ES-I3 (cell line): ENCODE results near the gene CD99.
A peak's percentile ranks its signal among the peaks of the same experiment; 100 is the strongest.
"Not testable (repeated sequence)": the region's sequence is repeated elsewhere in the genome, so short reads cannot be mapped to it uniquely, and the experiment has no call there.

ENCODE experiments used
- H3K36me3 ChIP-seq: 2 replicates; pipeline ENCODE4 v1.6.1; 2013; ENCODE audit warnings: mild to moderate bottlenecking, low read length, control low read depth, moderate library complexity; ENCODE audit not compliant: insufficient read depth
- H3K4me1 ChIP-seq: 2 replicates; pipeline ENCODE4 v1.6.1; 2013; ENCODE audit warnings: mild to moderate bottlenecking, control low read depth, low read length; ENCODE audit not compliant: insufficient read depth
- H3K9ac ChIP-seq: 2 replicates; pipeline ENCODE4 v1.6.1; 2013; ENCODE audit warnings: low read depth, mild to moderate bottlenecking, low read length, moderate library complexity
- H3K9me3 ChIP-seq: 2 replicates; pipeline ENCODE4 v1.6.1; 2013; ENCODE audit warnings: mild to moderate bottlenecking, low read length, moderate library complexity; ENCODE audit not compliant: control insufficient read depth, insufficient read depth

CD99 gene

DNA sequence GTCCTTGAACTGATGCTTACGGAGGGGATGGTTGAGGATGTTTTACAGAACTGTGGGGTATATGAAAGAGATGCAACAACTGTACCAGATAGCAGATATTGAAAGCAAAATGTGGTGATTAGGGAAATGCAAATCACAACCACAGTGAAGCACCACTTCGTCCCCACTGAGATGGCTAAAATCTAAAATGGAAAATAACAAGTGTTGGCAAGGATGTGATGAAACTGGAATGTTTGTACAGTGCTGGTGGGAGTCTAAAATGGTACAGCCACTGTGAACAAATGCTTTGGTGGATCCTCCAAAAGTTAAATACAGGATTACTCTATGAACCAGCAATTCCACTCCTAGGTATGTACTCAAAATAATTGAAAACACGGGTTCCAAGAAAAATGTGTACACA, 83.7 kb downstream of the CD99 start:
- Histone ChIP-seq H3K9me3 (peaks cover 4% of the 10 kb centered on the region; the same call in 1 of the 2 replicates), H3K36me3 (no peaks in the 10 kb centered on the region; the same call in 1 of the 2 replicates), H3K4me1 (no peaks in the 10 kb centered on the region), H3K9ac (no peak overlapping the region)

DNA sequence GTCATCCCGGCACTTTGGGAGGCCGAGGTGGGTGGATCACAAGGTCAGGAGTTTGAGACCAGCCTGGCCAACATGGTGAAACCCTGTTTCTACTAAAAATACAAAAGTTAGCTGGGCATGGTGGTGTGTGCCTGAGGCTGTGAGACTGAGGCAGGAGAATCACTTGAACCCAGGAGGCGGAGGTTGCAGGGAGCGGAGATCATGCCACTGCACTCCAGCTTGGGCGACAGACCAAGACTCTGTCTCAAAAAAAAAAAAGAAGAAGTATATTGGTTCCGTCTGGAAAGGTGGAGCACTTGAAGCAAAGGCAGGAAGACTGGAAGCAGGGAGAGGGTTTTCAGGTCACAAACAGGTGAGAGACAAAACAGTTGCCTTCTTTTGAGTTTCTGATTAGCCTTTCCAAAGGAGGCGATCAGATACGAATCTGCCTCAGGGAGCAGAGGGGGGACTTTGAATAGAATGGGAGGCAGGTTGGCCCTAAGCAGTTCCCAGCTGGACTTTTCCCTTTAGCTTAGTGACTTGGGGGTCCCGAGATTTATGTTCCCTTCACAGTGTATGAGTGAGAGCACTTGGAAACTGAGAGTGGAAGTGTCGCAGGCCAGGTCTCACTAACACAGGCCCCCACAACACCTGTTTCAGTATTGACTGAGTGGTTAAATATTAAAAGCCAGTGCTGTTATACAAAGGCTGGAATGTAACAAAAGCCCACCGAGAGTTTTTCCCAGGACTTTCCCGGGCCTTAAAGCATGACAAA, 89.6 kb downstream of the CD99 start:
- Histone ChIP-seq H3K4me1 (peaks cover 41% of the 10 kb centered on the region), H3K9ac (peak overlapping the region; percentile 10; the same call in 1 of the 2 replicates)
- H3K36me3 ChIP-seq, H3K9me3 ChIP-seq: not testable (repeated sequence)

DNA sequence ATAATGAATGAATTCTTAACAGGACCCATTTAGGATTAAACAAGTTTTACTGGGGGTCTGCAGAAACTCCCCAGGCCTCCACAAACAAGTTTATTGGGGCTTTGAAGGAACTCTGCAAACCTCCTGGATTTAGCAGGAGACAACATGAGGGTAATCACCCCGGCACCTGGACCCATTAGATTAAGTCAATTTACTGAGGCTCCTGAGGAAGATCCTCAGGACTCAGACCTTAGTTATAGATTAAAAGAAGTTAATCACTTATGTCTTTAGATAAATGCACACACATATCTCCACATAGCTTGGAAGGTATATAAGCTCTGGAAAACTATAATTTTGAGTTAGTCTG, 90.1 kb downstream of the CD99 start:
- peaks cover 41% of the 10 kb centered on the region for H3K4me1 ChIP-seq
- H3K9me3 ChIP-seq, result no peaks in the 10 kb centered on the region
- H3K9ac ChIP-seq, result no peak overlapping the region
- no peaks in the 10 kb centered on the region for H3K36me3 ChIP-seq

DNA sequence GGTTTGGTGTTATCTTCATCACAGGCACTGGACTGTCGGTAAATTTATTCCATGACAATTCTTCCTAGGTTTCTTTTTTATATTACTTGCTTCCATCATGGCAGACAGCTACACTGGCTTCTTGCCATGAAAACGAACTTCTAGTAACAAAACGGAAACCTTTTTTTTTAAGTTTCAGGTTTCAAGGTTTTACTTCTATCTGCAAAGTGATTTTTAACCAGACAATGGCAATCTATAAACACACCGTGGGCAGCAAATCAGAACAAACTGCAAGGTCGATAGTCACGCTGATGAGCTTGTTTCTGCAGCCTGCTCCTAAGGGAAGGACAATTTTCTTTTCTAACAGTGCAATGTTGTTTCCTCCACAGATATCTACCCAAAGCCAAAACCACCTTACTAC, 90.6 kb downstream of the CD99 start:
- Histone ChIP-seq H3K9ac (no peak overlapping the region), H3K9me3 (no peaks in the 10 kb centered on the region), H3K36me3 (no peaks in the 10 kb centered on the region), H3K4me1 (peaks cover 41% of the 10 kb centered on the region)

DNA sequence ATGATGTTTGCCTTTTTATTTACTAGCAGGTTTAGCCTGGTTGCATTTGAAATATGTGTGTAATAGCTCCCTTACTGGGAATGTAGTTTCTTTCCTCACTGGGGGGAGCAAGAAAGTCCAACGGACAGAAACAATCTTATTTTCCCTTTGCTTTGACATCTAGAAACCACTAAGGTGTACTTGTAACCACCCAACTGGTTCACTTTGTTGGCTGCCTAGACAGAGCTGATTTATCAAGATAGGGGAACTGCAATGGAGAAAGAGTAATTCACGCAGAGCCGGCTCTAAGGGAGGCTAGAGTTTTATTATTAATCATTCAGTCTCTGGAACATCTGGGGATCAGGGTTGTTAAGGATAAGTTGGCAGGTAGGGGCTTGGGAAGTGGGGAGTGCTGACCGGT, 91.1 kb downstream of the CD99 start:
- no peaks in the 10 kb centered on the region for H3K9me3 ChIP-seq
- peaks cover 41% of the 10 kb centered on the region for H3K4me1 ChIP-seq
- H3K36me3 ChIP-seq, result no peaks in the 10 kb centered on the region
- no peak overlapping the region for H3K9ac ChIP-seq

DNA sequence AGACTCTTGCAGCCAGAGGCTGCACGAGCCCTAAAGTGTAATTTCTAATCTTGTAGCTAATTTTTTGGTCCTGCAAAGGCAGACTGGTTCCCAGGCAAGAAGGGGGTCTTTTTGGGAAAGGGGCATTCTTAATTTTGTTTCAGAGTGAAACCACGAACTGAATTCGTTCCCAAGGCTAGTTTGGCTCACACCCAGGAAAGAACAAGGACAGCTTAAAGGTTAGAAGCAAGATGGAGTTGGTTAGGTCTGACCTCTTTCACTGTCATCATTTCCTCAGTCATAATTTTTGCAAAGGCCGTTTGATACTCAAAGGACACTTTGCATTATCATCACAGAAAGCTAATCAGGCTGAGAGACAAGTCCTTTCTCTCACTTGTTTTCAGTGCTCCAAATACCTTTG, 91.7 kb downstream of the CD99 start:
- H3K36me3 ChIP-seq, result no peaks in the 10 kb centered on the region
- peaks cover 41% of the 10 kb centered on the region for H3K4me1 ChIP-seq
- H3K9ac ChIP-seq, result no peak overlapping the region

DNA sequence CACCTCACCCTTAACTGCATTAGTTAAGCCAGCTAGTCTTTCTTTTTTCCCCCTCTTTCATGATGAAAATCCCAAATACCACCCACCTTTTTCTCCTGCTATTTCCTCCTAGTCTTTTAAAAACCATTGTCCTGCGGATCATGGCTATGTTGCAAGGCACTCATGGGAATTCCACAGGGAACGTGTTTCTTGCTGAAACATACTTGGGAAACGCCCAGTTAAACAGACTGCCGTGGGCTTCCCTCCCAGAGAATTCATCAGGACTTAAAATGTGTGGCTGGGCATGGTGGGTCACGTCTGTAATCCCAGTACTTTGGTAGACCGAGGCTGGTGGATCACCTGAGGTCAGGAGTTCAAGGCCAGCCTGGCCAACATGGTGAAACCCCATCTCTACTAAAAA, 92.9 kb downstream of the CD99 start:
- Histone ChIP-seq H3K9ac (no peak overlapping the region), H3K4me1 (peaks cover 41% of the 10 kb centered on the region), H3K36me3 (no peaks in the 10 kb centered on the region), H3K9me3 (no peaks in the 10 kb centered on the region)

More for the DNA sequence above, 91.7 kb downstream of the CD99 start:
- H3K9me3 ChIP-seq, result no peaks in the 10 kb centered on the region

DNA sequence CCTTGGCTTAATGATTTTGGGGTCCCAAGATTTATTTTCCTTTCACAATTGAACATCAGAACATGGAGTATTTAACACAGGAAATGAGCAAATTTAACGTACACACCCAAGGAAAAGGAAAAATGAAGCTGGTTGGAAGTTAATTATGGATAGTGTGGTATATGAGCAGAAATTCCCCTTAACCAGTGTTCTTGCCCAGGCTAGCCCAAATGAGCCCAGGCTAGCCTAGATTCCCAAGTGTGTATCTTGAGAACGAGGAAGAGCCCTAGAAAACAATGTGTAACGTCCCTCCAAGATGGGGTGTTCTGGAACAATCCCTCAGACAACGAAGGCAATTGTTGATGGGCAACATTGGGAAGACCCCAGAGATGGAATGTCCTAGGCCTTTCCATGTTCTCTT, 94.4 kb downstream of the CD99 start:
- no peaks in the 10 kb centered on the region for H3K9me3 ChIP-seq
- no peak overlapping the region for H3K9ac ChIP-seq
- H3K36me3 ChIP-seq, result no peaks in the 10 kb centered on the region
- peaks cover 41% of the 10 kb centered on the region for H3K4me1 ChIP-seq

DNA sequence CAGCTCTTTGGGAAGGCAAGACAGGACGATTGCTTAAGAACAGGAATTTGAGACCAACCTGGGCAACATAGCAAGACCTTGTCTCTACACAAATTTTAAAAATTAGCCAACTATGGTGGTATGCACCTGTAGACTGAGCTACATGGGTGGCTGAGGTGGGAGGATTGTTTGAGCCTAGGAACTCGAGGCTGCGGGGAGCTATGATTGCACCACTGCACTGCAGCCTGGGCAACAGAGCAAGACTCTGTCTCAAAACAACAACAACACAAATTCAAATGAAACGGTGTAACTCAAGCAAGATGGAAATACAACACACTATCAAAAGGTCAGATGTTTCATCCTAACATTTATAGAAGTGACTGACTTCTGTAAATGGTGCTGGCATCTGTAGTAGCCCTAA, 97.9 kb downstream of the CD99 start:
- Histone ChIP-seq H3K36me3 (no peaks in the 10 kb centered on the region), H3K4me1 (peaks cover 20% of the 10 kb centered on the region), H3K9ac (no peak overlapping the region), H3K9me3 (no peaks in the 10 kb centered on the region)

DNA sequence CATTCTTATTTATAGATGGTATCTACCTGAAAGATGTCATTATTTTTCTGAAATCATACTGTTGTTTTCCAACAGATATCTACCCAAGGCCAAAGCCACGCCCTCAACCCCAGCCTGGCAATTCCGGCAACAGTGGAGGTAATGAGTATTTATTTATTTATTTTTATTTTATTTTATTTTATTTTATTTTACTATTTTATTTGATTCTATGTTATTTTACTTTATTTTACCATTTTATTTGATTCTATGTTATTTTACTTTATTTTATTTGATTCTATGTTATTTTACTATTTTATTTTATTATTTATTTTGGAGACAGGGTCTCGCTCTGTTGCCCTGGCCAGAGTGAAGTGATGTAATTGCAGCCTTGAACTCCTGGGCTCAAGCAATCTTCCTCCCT, 98.5 kb downstream of the CD99 start:
- Histone ChIP-seq H3K4me1 (peaks cover 17% of the 10 kb centered on the region), H3K9me3 (no peaks in the 10 kb centered on the region), H3K36me3 (no peaks in the 10 kb centered on the region), H3K9ac (no peak overlapping the region)
